ENCODE results near the gene ARHGEF11.

Gene ARHGEF11

DNA sequence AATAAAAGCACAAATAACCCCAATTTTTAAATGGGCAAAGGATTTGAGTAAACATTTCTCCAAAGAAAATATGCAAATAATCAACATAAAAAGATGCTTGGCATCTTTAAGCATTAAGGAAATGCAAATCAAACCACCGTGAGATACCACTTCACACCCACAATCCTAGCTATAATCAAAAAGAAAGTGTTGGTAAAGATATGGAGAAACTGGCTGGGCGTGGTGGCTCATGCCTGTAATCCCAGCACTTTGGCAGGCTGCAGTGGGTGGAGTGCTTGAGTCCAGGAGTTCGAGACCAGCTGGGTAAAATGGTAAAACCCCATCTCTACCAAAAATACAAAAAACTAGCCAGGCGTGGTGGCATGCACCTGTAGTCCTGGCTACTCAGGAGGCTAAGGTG lies 16.9 kb downstream of the ARHGEF11 start:
- H3K27ac ChIP-seq (ENCODE audit: low read depth, low read length), result no peak overlapping the region
- H3K4me1 ChIP-seq (ENCODE audit: control insufficient read depth, insufficient read depth, low read length), result peaks cover 4% of the 10 kb centered on the region; the same call in 1 of the 2 replicates
- no peak overlapping the region for H3K9ac ChIP-seq (ENCODE audit: low read depth, low read length)
- no peaks in the 10 kb centered on the region for H3K27me3 ChIP-seq (ENCODE audit: control insufficient read depth, insufficient read depth, low read length)
- no peaks in the 10 kb centered on the region for H3K36me3 ChIP-seq (ENCODE audit: control insufficient read depth, insufficient read depth, low read length)
- no peak overlapping the region for H3K4me3 ChIP-seq (ENCODE audit: low read depth, low read length)
- H3K9me3 ChIP-seq (ENCODE audit: control insufficient read depth, insufficient read depth, low read length), result no peaks in the 10 kb centered on the region

DNA sequence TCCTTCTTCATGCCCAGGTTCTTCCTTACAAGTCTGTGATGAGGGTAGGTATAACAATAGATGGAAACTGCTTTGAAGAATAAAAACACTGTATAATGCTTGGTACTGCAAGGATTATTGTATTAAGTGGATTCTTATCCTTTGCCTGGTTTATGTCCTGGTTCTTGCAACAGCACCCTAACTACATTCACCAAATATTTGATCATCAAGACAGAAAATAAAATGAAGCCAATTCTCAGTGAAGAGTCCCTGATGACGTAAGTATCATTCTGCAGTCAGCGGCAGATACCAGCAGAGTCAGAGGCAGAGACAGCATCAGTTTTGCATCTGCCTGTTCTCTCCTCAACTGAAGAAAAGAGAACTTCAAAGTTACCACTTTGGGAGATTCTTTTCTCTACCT lies 19.7 kb downstream of the ARHGEF11 start:
- no peaks in the 10 kb centered on the region for H3K27me3 ChIP-seq (ENCODE audit: control insufficient read depth, insufficient read depth, low read length)
- H3K9ac ChIP-seq (ENCODE audit: low read depth, low read length), result no peak overlapping the region
- no peak overlapping the region for H3K4me3 ChIP-seq (ENCODE audit: low read depth, low read length)
- H3K27ac ChIP-seq (ENCODE audit: low read depth, low read length), result no peak overlapping the region
- H3K4me1 ChIP-seq (ENCODE audit: control insufficient read depth, insufficient read depth, low read length), result peaks cover 4% of the 10 kb centered on the region; the same call in 1 of the 2 replicates
- 0 out of 2 replicates have a peak, but pooled peaks cover 3% of the 10 kb centered on the region for H3K36me3 ChIP-seq (ENCODE audit: control insufficient read depth, insufficient read depth, low read length)
- peaks cover 5% of the 10 kb centered on the region; the same call in 1 of the 2 replicates for H3K9me3 ChIP-seq (ENCODE audit: control insufficient read depth, insufficient read depth, low read length)

DNA sequence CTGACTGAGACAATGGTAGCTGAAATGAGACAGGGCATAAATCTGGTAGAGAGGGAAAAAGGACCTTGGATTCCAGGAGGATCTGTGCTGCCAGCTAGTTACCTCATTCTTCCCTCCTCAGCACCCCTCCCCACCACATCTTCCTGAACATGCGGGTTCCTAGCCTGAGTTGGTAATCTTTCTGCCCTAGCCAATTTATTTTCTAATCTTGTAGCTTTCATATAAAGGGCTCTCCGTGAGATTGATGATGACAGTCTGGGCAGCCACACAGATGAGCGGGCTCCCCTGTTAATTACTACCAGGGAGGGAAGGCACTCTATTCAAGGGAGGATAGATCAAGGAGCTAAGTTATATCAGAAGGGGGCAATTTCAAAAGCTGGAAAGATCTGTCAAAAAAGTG lies 20.2 kb downstream of the ARHGEF11 start:
- Histone ChIP-seq H3K27ac (ENCODE audit: low read depth, low read length) (no peak overlapping the region), H3K36me3 (ENCODE audit: control insufficient read depth, insufficient read depth, low read length) (0 out of 2 replicates have a peak, but pooled peaks cover 3% of the 10 kb centered on the region), H3K4me3 (ENCODE audit: low read depth, low read length) (no peak overlapping the region), H3K4me1 (ENCODE audit: control insufficient read depth, insufficient read depth, low read length) (peaks cover 4% of the 10 kb centered on the region; the same call in 1 of the 2 replicates), H3K9me3 (ENCODE audit: control insufficient read depth, insufficient read depth, low read length) (peaks cover 5% of the 10 kb centered on the region; the same call in 1 of the 2 replicates), H3K27me3 (ENCODE audit: control insufficient read depth, insufficient read depth, low read length) (no peaks in the 10 kb centered on the region), H3K9ac (ENCODE audit: low read depth, low read length) (no peak overlapping the region)

DNA sequence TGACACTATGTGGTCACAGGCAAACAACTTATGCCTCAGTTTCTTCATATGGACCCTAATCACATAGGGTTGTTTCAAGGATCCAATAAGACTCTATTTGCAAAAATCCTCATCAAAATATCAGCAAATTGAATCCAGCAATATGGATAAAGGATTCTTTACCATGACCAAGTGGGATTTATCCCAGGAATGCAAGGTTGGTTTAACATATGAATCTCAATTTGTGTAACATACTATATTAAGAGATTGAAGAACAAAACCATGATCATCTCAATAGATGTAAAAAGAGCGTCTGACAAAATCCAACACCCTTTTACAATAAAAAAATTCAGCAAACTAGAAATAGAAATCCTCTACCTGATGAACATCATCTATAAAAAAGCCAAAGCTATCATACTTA lies 23.9 kb downstream of the ARHGEF11 start:
- H3K9ac ChIP-seq (ENCODE audit: low read depth, low read length), result no peak overlapping the region
- H3K36me3 ChIP-seq (ENCODE audit: control insufficient read depth, insufficient read depth, low read length), result 0 out of 2 replicates have a peak, but pooled peaks cover 3% of the 10 kb centered on the region
- no peak overlapping the region for H3K4me3 ChIP-seq (ENCODE audit: low read depth, low read length)
- H3K27ac ChIP-seq (ENCODE audit: low read depth, low read length), result no peak overlapping the region
- H3K4me1 ChIP-seq (ENCODE audit: control insufficient read depth, insufficient read depth, low read length), result no peaks in the 10 kb centered on the region
- peaks cover 5% of the 10 kb centered on the region; the same call in 1 of the 2 replicates for H3K9me3 ChIP-seq (ENCODE audit: control insufficient read depth, insufficient read depth, low read length)
- no peaks in the 10 kb centered on the region for H3K27me3 ChIP-seq (ENCODE audit: control insufficient read depth, insufficient read depth, low read length)

DNA sequence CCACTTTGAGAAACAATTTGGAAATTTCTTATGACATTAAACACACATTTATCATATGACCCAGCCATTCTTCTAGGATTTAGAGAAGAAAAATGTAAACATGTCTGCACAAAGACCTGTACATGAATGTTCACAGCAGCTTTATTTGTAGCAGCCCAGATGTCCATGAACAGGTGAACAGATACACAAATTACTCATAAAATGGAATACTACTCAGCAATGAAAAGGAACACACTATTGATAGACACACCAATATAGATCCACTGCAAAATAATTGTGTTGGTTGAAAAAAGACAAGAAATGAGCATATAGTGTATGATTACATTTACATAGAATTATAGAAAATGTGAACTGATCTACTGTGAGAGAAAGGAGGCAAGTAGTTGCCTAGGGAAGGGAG lies 26.1 kb downstream of the ARHGEF11 start:
- H3K36me3 ChIP-seq (ENCODE audit: control insufficient read depth, insufficient read depth, low read length), result 0 out of 2 replicates have a peak, but pooled peaks cover 3% of the 10 kb centered on the region
- H3K9me3 ChIP-seq (ENCODE audit: control insufficient read depth, insufficient read depth, low read length), result peaks cover 5% of the 10 kb centered on the region; the same call in 1 of the 2 replicates
- H3K4me1 ChIP-seq (ENCODE audit: control insufficient read depth, insufficient read depth, low read length), result no peaks in the 10 kb centered on the region

DNA sequence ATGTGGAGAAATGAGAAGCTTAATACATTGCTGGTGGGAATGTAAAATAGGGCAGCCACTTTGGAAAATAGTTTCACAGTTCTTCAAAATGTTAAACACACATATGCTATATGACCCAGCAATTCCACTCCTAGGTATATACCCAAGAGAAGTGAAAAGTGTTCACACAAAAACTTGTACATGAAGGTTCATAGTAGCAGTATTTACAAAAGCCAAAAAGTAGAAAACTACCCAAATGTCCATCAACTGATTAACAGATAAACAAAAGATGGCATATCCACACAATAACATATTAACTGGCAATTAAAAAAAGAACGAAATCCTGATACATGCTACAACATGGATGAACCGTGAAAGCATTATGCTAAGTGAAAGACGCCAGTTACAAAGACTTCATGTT lies 33.7 kb downstream of the ARHGEF11 start:
- Histone ChIP-seq H3K4me3 (ENCODE audit: low read depth, low read length) (no peak overlapping the region), H3K9me3 (ENCODE audit: control insufficient read depth, insufficient read depth, low read length) (no peaks in the 10 kb centered on the region), H3K36me3 (ENCODE audit: control insufficient read depth, insufficient read depth, low read length) (no peaks in the 10 kb centered on the region), H3K27ac (ENCODE audit: low read depth, low read length) (no peak overlapping the region), H3K27me3 (ENCODE audit: control insufficient read depth, insufficient read depth, low read length) (no peaks in the 10 kb centered on the region), H3K4me1 (ENCODE audit: control insufficient read depth, insufficient read depth, low read length) (peaks cover 4% of the 10 kb centered on the region; the same call in 1 of the 2 replicates), H3K9ac (ENCODE audit: low read depth, low read length) (no peak overlapping the region)

More for the DNA sequence above, 26.1 kb downstream of the ARHGEF11 start:
- H3K9ac ChIP-seq (ENCODE audit: low read depth, low read length), result no peak overlapping the region
- no peak overlapping the region for H3K27ac ChIP-seq (ENCODE audit: low read depth, low read length)
- H3K27me3 ChIP-seq (ENCODE audit: control insufficient read depth, insufficient read depth, low read length), result no peaks in the 10 kb centered on the region
- no peak overlapping the region for H3K4me3 ChIP-seq (ENCODE audit: low read depth, low read length)

DNA sequence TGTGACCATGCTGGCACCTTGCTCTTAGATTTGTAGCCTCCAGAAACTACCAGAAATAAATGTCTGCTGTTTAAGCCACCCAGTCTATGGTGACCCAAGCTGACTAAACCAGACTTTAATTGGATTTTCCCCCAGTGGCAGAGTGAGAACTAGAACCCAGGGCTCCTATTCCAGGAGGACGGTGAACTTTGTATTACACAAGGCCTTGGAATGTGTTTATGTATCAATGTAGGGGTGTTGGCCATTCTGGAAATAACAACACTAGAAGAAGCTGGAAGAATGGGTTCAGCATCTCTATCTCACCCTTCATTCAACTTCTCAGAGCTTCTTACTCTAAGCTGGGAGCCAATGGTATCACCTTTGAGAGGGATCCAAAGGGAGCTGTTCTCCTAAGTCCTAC lies 37.0 kb downstream of the ARHGEF11 start:
- Histone ChIP-seq H3K4me1 (ENCODE audit: control insufficient read depth, insufficient read depth, low read length) (peaks cover 23% of the 10 kb centered on the region), H3K9me3 (ENCODE audit: control insufficient read depth, insufficient read depth, low read length) (no peaks in the 10 kb centered on the region), H3K27me3 (ENCODE audit: control insufficient read depth, insufficient read depth, low read length) (no peaks in the 10 kb centered on the region), H3K36me3 (ENCODE audit: control insufficient read depth, insufficient read depth, low read length) (no peaks in the 10 kb centered on the region), H3K27ac (ENCODE audit: low read depth, low read length) (no peak overlapping the region), H3K4me3 (ENCODE audit: low read depth, low read length) (no peak overlapping the region), H3K9ac (ENCODE audit: low read depth, low read length) (no peak overlapping the region)

DNA sequence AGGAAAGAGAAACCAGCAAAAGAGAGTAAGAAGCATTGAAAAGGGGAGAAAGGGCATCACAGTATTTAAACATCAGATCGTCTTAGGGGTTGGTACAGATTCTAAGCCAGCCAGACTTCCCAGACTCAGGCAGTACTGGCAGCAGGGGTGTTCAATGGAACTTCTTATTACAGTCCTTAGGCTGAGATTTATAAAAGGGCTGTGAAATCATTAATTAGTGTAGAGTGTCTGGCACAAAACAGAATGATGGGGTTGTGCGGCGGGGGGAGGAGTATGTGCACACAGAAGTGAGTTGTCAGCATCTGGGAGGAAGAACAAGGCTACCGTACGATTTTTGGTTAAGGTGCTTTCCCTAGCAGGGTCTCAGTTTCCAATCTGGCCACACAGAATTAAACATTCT lies 38.2 kb downstream of the ARHGEF11 start:
- Histone ChIP-seq H3K36me3 (ENCODE audit: control insufficient read depth, insufficient read depth, low read length) (no peaks in the 10 kb centered on the region), H3K27ac (ENCODE audit: low read depth, low read length) (no peak overlapping the region), H3K9ac (ENCODE audit: low read depth, low read length) (no peak overlapping the region), H3K9me3 (ENCODE audit: control insufficient read depth, insufficient read depth, low read length) (no peaks in the 10 kb centered on the region), H3K27me3 (ENCODE audit: control insufficient read depth, insufficient read depth, low read length) (no peaks in the 10 kb centered on the region), H3K4me1 (ENCODE audit: control insufficient read depth, insufficient read depth, low read length) (peaks cover 35% of the 10 kb centered on the region), H3K4me3 (ENCODE audit: low read depth, low read length) (no peak overlapping the region)

DNA sequence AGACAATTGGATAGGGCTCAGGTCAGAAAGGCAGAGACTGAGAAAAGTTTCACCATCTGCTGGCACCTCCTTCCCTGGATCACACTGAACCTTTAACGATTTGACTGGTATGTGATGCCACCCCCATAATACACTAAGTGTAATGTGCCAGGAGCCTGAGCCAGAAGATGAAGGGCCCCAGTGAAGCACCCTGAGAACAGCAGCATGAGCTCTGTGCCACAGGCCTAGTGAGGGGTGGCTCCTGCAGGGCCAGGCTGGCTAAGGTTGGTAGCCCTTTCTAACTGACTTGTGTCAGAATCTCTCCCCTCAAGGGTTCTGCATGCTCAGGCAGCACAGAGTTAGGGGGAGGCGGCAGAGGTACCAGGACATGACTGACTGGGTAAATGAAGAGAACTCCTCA lies 38.9 kb downstream of the ARHGEF11 start:
- Histone ChIP-seq H3K4me1 (ENCODE audit: control insufficient read depth, insufficient read depth, low read length) (peaks cover 39% of the 10 kb centered on the region), H3K9me3 (ENCODE audit: control insufficient read depth, insufficient read depth, low read length) (no peaks in the 10 kb centered on the region), H3K27me3 (ENCODE audit: control insufficient read depth, insufficient read depth, low read length) (no peaks in the 10 kb centered on the region), H3K9ac (ENCODE audit: low read depth, low read length) (no peak overlapping the region), H3K27ac (ENCODE audit: low read depth, low read length) (no peak overlapping the region), H3K4me3 (ENCODE audit: low read depth, low read length) (no peak overlapping the region), H3K36me3 (ENCODE audit: control insufficient read depth, insufficient read depth, low read length) (no peaks in the 10 kb centered on the region)

DNA sequence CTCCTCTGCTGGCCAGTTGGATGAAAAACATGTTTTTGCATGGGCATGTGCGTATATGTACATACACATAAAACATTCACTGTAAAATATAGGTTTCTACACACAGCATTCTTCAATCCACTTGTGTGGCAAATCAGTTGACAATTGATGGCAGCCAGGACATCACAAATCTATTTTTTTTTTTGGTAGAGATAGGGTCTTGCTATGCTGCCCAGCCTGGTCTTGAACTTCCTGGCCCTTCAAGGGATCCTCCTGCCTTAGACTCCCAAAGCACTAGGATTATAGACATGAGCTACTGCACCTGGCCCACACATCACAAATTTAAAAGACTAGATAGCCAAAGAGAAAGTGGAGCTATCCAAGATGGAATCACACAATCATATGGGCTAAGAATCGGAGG lies 39.6 kb downstream of the ARHGEF11 start:
- no peak overlapping the region for H3K9ac ChIP-seq (ENCODE audit: low read depth, low read length)
- no peak overlapping the region for H3K27ac ChIP-seq (ENCODE audit: low read depth, low read length)
- no peaks in the 10 kb centered on the region for H3K36me3 ChIP-seq (ENCODE audit: control insufficient read depth, insufficient read depth, low read length)
- H3K9me3 ChIP-seq (ENCODE audit: control insufficient read depth, insufficient read depth, low read length), result no peaks in the 10 kb centered on the region
- H3K4me1 ChIP-seq (ENCODE audit: control insufficient read depth, insufficient read depth, low read length), result peaks cover 39% of the 10 kb centered on the region
- H3K27me3 ChIP-seq (ENCODE audit: control insufficient read depth, insufficient read depth, low read length), result no peaks in the 10 kb centered on the region
- no peak overlapping the region for H3K4me3 ChIP-seq (ENCODE audit: low read depth, low read length)

DNA sequence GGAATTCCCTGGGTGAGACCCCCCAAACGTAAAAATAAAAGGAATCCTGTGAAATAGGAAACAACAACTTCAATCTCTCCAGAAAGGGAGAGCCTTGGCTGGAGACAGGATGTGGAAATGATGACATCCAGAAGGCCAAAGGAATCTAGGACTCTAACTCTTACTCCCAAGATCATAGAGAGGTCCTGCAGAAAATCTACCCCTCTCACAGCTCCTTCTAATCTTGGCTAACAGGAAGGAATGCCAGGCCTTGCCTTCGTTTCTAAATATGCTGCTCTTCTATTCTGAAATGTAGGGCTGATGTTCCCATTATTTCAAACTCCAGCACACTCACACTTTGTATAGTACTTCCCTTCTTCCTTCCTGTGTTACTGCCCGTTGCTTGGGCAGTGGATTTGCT lies 40.7 kb downstream of the ARHGEF11 start:
- no peaks in the 10 kb centered on the region for H3K27me3 ChIP-seq (ENCODE audit: control insufficient read depth, insufficient read depth, low read length)
- no peaks in the 10 kb centered on the region for H3K9me3 ChIP-seq (ENCODE audit: control insufficient read depth, insufficient read depth, low read length)
- no peaks in the 10 kb centered on the region for H3K36me3 ChIP-seq (ENCODE audit: control insufficient read depth, insufficient read depth, low read length)
- H3K4me3 ChIP-seq (ENCODE audit: low read depth, low read length), result no peak overlapping the region
- no peak overlapping the region for H3K27ac ChIP-seq (ENCODE audit: low read depth, low read length)
- peaks cover 39% of the 10 kb centered on the region for H3K4me1 ChIP-seq (ENCODE audit: control insufficient read depth, insufficient read depth, low read length)
- H3K9ac ChIP-seq (ENCODE audit: low read depth, low read length), result no peak overlapping the region
